SK-N-SH (cell line): ENCODE measurements around the gene DCST1.

Source experiments
- CHD2 ChIP-seq: fragments of 150-350 bp; IDR thresholded peaks from 2 replicates; pipeline ENCODE4 v1.6.1; 2018; ENCODE audit warnings: low read length; ENCODE audit not compliant: partially characterized antibody
- CTCF ChIP-seq: fragments of 200-600 bp; sonication (generic); IDR thresholded peaks from 2 replicates; pipeline ENCODE4 v1.6.1; 2017; ENCODE audit warnings: antibody characterized with exemption, mild to moderate bottlenecking, moderate library complexity
- EP300 ChIP-seq, 2 experiments: IDR thresholded peaks; 2 replicates each; pipeline versions ENCODE4 v1.4.0 to v1.6.1; 2012; ENCODE audit warnings: borderline replicate concordance in 1 of 2, low read depth in 1 of 2, low read length in 1 of 2
- EZH2phosphoT487 ChIP-seq: fragments of 200-600 bp; sonication (generic); IDR thresholded peaks from 2 replicates; pipeline ENCODE4 v1.6.1; 2017; ENCODE audit warnings: low read depth, mixed run types, mild to moderate bottlenecking, antibody characterized with exemption, moderate library complexity, borderline replicate concordance
- FOXM1 ChIP-seq: IDR thresholded peaks from 2 replicates; pipeline ENCODE4 v1.4.0; 2012; ENCODE audit warnings: low read depth, mild to moderate bottlenecking
- IRF3 ChIP-seq: fragments of 150-350 bp; IDR thresholded peaks from 2 replicates; pipeline ENCODE4 v1.6.1; 2016; ENCODE audit warnings: mild to moderate bottlenecking, low read depth, low read length
- JUND ChIP-seq: IDR thresholded peaks from 2 replicates; pipeline ENCODE4 v1.4.0; 2012
- POLR2AphosphoS5 ChIP-seq: IDR thresholded peaks from 2 replicates; pipeline ENCODE4 v1.6.1; 2012; ENCODE audit warnings: low read depth, low read length
- RCOR1 ChIP-seq: fragments of 150-350 bp; IDR thresholded peaks from 2 replicates; pipeline ENCODE4 v1.6.1; 2017; ENCODE audit warnings: antibody characterized with exemption, low read length
- REST ChIP-seq: IDR thresholded peaks from 2 replicates; pipeline ENCODE4 v1.6.1; 2012; ENCODE audit warnings: mild to moderate bottlenecking, low read depth, low read length, moderate library complexity
- RFX5 ChIP-seq: IDR thresholded peaks from 2 replicates; pipeline ENCODE4 v1.6.1; 2012; ENCODE audit warnings: mild to moderate bottlenecking, improper control_type of control experiment, low read length
- TAF1 ChIP-seq: IDR thresholded peaks from 2 replicates; pipeline ENCODE4 v1.6.1; 2012; ENCODE audit warnings: low read depth, mild to moderate bottlenecking, low read length, moderate library complexity, borderline replicate concordance

- TF ChIP-seq POLR2AphosphoS5: no peak
- no peak for TF ChIP-seq IRF3
- peak; percentile 82 for TF ChIP-seq CTCF
- no peak for TF ChIP-seq FOXM1
- TF ChIP-seq EZH2phosphoT487: no peak
- peak; percentile 41; the same call in 1 of the 2 replicates for TF ChIP-seq TAF1
- no peak for TF ChIP-seq JUND
- TF ChIP-seq CHD2: peak; percentile 31
- TF ChIP-seq RCOR1: peak; percentile 69
- TF ChIP-seq RFX5: peak; percentile 55; the same call in 1 of the 2 replicates
- peak in 1 of 2 experiments; percentile 26; a peak in 1 of 4 replicates for TF ChIP-seq EP300 (IDR thresholded peaks at IDR 0.05; ENCODE audit: borderline replicate concordance in 1 of 2, low read depth in 1 of 2, low read length in 1 of 2)
- TF ChIP-seq REST: 0 out of 2 replicates have a peak, but pooled peaks have one; percentile 9
Measured at GRCh38 chr1:155084722-155085503, 51.3 kb downstream of the DCST1 start.
